ENCODE measurements around the gene IFNA10. TPM values are rescaled to one million over a fixed set of nuclear protein-coding genes. Genes with fewer than 3 reads are reported as not detected.
"Not testable (repeated sequence)": the region's sequence is repeated elsewhere in the genome, so short reads cannot be mapped to it uniquely, and the experiment has no call there.

The IFNA10 gene
- total RNA-seq = not detected
- not detected for polyA plus RNA-seq

DNA sequence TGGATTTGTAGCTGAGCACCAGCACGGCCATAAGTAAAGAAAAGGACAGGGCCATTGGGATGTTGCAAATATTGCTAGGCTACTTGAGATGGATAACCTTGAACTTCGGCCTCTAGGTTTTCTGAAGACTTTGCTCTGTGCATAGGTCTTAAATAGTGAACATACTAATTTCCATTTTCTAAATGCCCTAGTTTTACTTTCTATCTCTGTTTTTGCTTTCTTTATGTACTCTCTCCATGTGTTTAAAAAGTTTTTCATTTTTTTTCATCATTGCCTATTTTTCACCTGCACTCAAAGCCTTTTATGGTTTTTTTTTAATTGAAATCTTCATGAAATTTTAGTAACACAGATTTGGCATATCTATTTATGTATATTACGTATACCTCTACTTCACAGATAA lies at the start of gene IFNA10:
Gene IFNA10, minus strand, starts transcription at position 101 of the 400 bp plus-strand sequence. Its CDS starts 46 bp downstream, at position 55.
- Mint-ChIP-seq H3K27me3 (peaks cover 13 to 20% of the 10 kb centered on the region in 2 donors), H3K4me3 (peak within 1 kb of the TSS in 1 of 7 donors; percentile 43)
- H3K27me3 ChIP-seq (ENCODE audit: insufficient read depth, low read length, poor library complexity, severe bottlenecking); H3K9me3 ChIP-seq (ENCODE audit: low read length); H3K27ac ChIP-seq (ENCODE audit: low read depth, low read length); H3K9me3 Mint-ChIP-seq; POLR2A ChIA-PET; H3K36me3 ChIP-seq (ENCODE audit: insufficient read depth, low read length); H3K4me1 ChIP-seq (ENCODE audit: insufficient read depth, low read length); CTCF ChIA-PET; H3K4me1 Mint-ChIP-seq; DNase-seq; H3K27ac Mint-ChIP-seq; H3K4me3 ChIP-seq (ENCODE audit: low read length); H3K36me3 Mint-ChIP-seq: not testable (repeated sequence)

- ChIA-PET POLR2A (no interaction called here), CTCF (no interaction called here)
- no peak overlapping the region for H3K4me3 ChIP-seq (ENCODE audit: low read length)
- Mint-ChIP-seq H3K4me3 (no peak overlapping the region), H3K27ac (no peak overlapping the region), H3K27me3 (peaks cover 11 to 36% of the 10 kb centered on the region in 2 donors), H3K9me3 (no peaks in the 10 kb centered on the region), H3K36me3 (no peaks in the 10 kb centered on the region), H3K4me1 (peaks cover 6 to 7% (median 7%) of the 10 kb centered on the region in 3 donors)
- H3K27me3 ChIP-seq (ENCODE audit: insufficient read depth, low read length, poor library complexity, severe bottlenecking) = no peaks in the 10 kb centered on the region
- DNase-seq = no peak
- H3K4me1 ChIP-seq (ENCODE audit: insufficient read depth, low read length) = peaks cover 4% of the 10 kb centered on the region
- no peak overlapping the region for H3K27ac ChIP-seq (ENCODE audit: low read depth, low read length)
- H3K36me3 ChIP-seq (ENCODE audit: insufficient read depth, low read length) = no peaks in the 10 kb centered on the region
- H3K9me3 ChIP-seq (ENCODE audit: low read length) = no peaks in the 10 kb centered on the region
Measured at GRCh38 chr9:21255538-21256212, 48.7 kb upstream of the IFNA10 start.

DNA sequence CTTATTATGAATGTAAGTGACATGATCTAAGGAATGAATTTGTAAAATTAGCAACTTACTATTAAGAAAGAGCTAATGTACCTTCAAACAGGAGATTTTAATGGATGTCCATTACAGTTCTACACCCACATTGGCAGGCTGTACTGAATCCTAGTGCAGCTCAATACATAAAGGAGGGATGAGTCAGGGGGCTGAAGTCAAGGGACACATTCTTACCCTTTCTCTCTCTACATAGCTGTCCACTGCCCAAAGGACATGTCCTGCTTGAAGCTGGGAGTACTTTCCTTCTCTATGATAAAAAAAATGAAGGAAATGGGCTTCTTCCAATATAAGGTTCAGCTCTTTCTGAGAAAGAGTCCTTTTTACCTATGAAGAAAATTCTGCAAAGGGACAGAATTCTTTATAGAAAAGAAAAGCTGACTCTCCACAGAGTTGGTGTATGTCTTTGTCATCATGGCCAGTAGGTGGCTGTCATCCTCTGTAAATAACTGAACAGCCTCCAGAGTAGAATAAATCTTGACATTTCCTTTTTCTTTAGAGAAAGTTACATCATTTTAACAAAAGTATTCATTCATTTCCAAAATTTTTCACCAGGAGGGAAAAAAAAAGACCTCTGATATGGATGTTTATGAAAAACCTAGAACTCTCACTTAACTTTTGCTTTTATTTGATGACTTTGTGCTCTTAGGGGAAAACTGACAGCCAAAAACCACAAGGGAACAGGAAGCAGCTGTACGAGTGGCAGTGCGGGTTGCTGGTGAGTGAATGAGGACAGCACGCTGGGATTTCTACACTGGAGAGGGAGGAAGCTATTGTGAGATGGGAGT lies 46.0 kb upstream of the IFNA10 start:
- peak overlapping the region in 2 of 7 donors; percentile 2 to 37 for H3K4me3 Mint-ChIP-seq
- H3K27ac Mint-ChIP-seq = no peak overlapping the region
- no peaks in the 10 kb centered on the region for H3K36me3 Mint-ChIP-seq
- no peaks in the 10 kb centered on the region for H3K36me3 ChIP-seq (ENCODE audit: insufficient read depth, low read length)
- POLR2A ChIA-PET = interaction anchor here (0.9 kb wide), 1 partner anchor 43 kb away, joined by 4 read pairs; no protein-coding TSS in a partner anchor
- no peak overlapping the region for H3K4me3 ChIP-seq (ENCODE audit: low read length)
- H3K27me3 ChIP-seq (ENCODE audit: insufficient read depth, low read length, poor library complexity, severe bottlenecking) = no peaks in the 10 kb centered on the region
- peak in 2 of 5 donors; percentile 7 to 8 for DNase-seq
- peaks cover 4% of the 10 kb centered on the region for H3K4me1 ChIP-seq (ENCODE audit: insufficient read depth, low read length)
- CTCF ChIA-PET = interaction anchor here (1.1 to 2.2 kb wide), 5 partner anchors 16 to 142 kb away, joined by 3 to 10 read pairs (median 4); no protein-coding TSS in a partner anchor
- peaks cover 6 to 7% (median 7%) of the 10 kb centered on the region in 3 donors for H3K4me1 Mint-ChIP-seq
- no peak overlapping the region for H3K27ac ChIP-seq (ENCODE audit: low read depth, low read length)
- H3K27me3 Mint-ChIP-seq = peaks cover 8 to 45% of the 10 kb centered on the region in 2 donors
- H3K9me3 ChIP-seq (ENCODE audit: low read length) = no peaks in the 10 kb centered on the region
- H3K9me3 Mint-ChIP-seq = no peaks in the 10 kb centered on the region

- H3K4me3 ChIP-seq (ENCODE audit: low read length) = no peak overlapping the region
- Mint-ChIP-seq H3K4me1 (peaks cover 6 to 7% (median 7%) of the 10 kb centered on the region in 3 donors), H3K4me3 (no peak overlapping the region), H3K27ac (no peak overlapping the region), H3K27me3 (peaks cover 8 to 40% of the 10 kb centered on the region in 2 donors), H3K9me3 (no peaks in the 10 kb centered on the region), H3K36me3 (no peaks in the 10 kb centered on the region)
- ChIA-PET CTCF (interaction anchor here (0.7 to 2.2 kb wide), 5 partner anchors 14 to 140 kb away, joined by 3 to 10 read pairs (median 4); no protein-coding TSS in a partner anchor), POLR2A (no interaction called here)
- peaks cover 4% of the 10 kb centered on the region for H3K4me1 ChIP-seq (ENCODE audit: insufficient read depth, low read length)
- DNase-seq = no peak
- H3K9me3 ChIP-seq (ENCODE audit: low read length) = no peaks in the 10 kb centered on the region
- H3K27ac ChIP-seq (ENCODE audit: low read depth, low read length) = no peak overlapping the region
- H3K36me3 ChIP-seq (ENCODE audit: insufficient read depth, low read length) = no peaks in the 10 kb centered on the region
- H3K27me3 ChIP-seq (ENCODE audit: insufficient read depth, low read length, poor library complexity, severe bottlenecking) = no peaks in the 10 kb centered on the region
Measured at GRCh38 chr9:21251638-21252037, 44.7 kb upstream of the IFNA10 start.

- Histone ChIP-seq H3K4me1 (ENCODE audit: insufficient read depth, low read length) (peaks cover 4% of the 10 kb centered on the region), H3K9me3 (ENCODE audit: low read length) (no peaks in the 10 kb centered on the region), H3K27ac (ENCODE audit: low read depth, low read length) (no peak overlapping the region), H3K4me3 (ENCODE audit: low read length) (no peak overlapping the region), H3K27me3 (ENCODE audit: insufficient read depth, low read length, poor library complexity, severe bottlenecking) (no peaks in the 10 kb centered on the region), H3K36me3 (ENCODE audit: insufficient read depth, low read length) (no peaks in the 10 kb centered on the region)
- DNase-seq = no peak
- H3K36me3 Mint-ChIP-seq = no peaks in the 10 kb centered on the region
- peaks cover 6 to 7% (median 7%) of the 10 kb centered on the region in 3 donors for H3K4me1 Mint-ChIP-seq
- peak overlapping the region in 1 of 8 donors; percentile 1 for H3K27ac Mint-ChIP-seq
- ChIA-PET POLR2A (no interaction called here), CTCF (interaction anchor here (0.7 kb wide), 1 partner anchor 140 kb away, joined by 3 read pairs; no protein-coding TSS in a partner anchor)
- H3K9me3 Mint-ChIP-seq = no peaks in the 10 kb centered on the region
- peaks cover 8 to 37% of the 10 kb centered on the region in 2 donors for H3K27me3 Mint-ChIP-seq
- H3K4me3 Mint-ChIP-seq = no peak overlapping the region
Measured at GRCh38 chr9:21251190-21251589, 44.2 kb upstream of the IFNA10 start.

GRCh38 chr9:21244836-21245235 lies 37.9 kb upstream of the IFNA10 start:
- POLR2A ChIA-PET = no interaction called here

GRCh38 chr9:21239911-21240310 lies 33.0 kb upstream of the IFNA10 start, which contains the start of gene IFNA14:
Gene IFNA14, minus strand, starts transcription at chr9:21240005. Its CDS starts 70 bp downstream, at chr9:21239935.
- H3K27me3 ChIP-seq (ENCODE audit: insufficient read depth, low read length, poor library complexity, severe bottlenecking) = no peaks in the 10 kb centered on the region
- H3K4me1 ChIP-seq (ENCODE audit: insufficient read depth, low read length) = peaks cover 5% of the 10 kb centered on the region
- no peak within 1 kb of the TSS for H3K27ac ChIP-seq (ENCODE audit: low read depth, low read length)
- H3K4me3 ChIP-seq (ENCODE audit: low read length) = no peak within 1 kb of the TSS
- Mint-ChIP-seq H3K27ac (no peak within 1 kb of the TSS), H3K27me3 (peaks cover 11 to 45% of the 10 kb centered on the region in 2 donors), H3K4me1 (peaks cover 9 to 13% (median 12%) of the 10 kb centered on the region in 3 donors), H3K9me3 (no peaks in the 10 kb centered on the region), H3K36me3 (no peaks in the 10 kb centered on the region), H3K4me3 (no peak within 1 kb of the TSS)
- H3K36me3 ChIP-seq (ENCODE audit: insufficient read depth, low read length) = no peaks in the 10 kb centered on the region
- CTCF ChIA-PET = interaction anchor here (1.2 kb wide), 1 partner anchor 156 kb away, joined by 3 read pairs; no protein-coding TSS in a partner anchor
- POLR2A ChIA-PET = no interaction called here
- no peaks in the 10 kb centered on the region for H3K9me3 ChIP-seq (ENCODE audit: low read length)
- DNase-seq = no peak

More at GRCh38 chr9:21244836-21245235, 37.9 kb upstream of the IFNA10 start:
- no peaks in the 10 kb centered on the region for H3K4me1 ChIP-seq (ENCODE audit: insufficient read depth, low read length)
- no peak overlapping the region for H3K4me3 Mint-ChIP-seq
- H3K27ac ChIP-seq (ENCODE audit: low read depth, low read length) = no peak overlapping the region
- no peak overlapping the region for H3K27ac Mint-ChIP-seq
- H3K9me3 ChIP-seq (ENCODE audit: low read length) = no peaks in the 10 kb centered on the region
- H3K9me3 Mint-ChIP-seq = no peaks in the 10 kb centered on the region
- peaks cover 0 to 2% (median 0%) of the 10 kb centered on the region in 3 donors for H3K36me3 Mint-ChIP-seq
- DNase-seq = no peak
- H3K36me3 ChIP-seq (ENCODE audit: insufficient read depth, low read length) = no peaks in the 10 kb centered on the region
- peaks cover 7 to 33% of the 10 kb centered on the region in 2 donors for H3K27me3 Mint-ChIP-seq
- no peaks in the 10 kb centered on the region for H3K4me1 Mint-ChIP-seq
- H3K27me3 ChIP-seq (ENCODE audit: insufficient read depth, low read length, poor library complexity, severe bottlenecking) = no peaks in the 10 kb centered on the region
- CTCF ChIA-PET = interaction anchor here (1.4 kb wide), 1 partner anchor 62 kb away, joined by 4 read pairs; no protein-coding TSS in a partner anchor
- H3K4me3 ChIP-seq (ENCODE audit: low read length) = no peak overlapping the region

- H3K36me3 Mint-ChIP-seq; POLR2A ChIA-PET; H3K4me3 ChIP-seq (ENCODE audit: low read length); DNase-seq; H3K36me3 ChIP-seq (ENCODE audit: insufficient read depth, low read length); H3K27ac ChIP-seq (ENCODE audit: low read depth, low read length); H3K9me3 Mint-ChIP-seq; H3K27me3 ChIP-seq (ENCODE audit: insufficient read depth, low read length, poor library complexity, severe bottlenecking); H3K4me1 ChIP-seq (ENCODE audit: insufficient read depth, low read length); H3K27ac Mint-ChIP-seq; H3K9me3 ChIP-seq (ENCODE audit: low read length): not testable (repeated sequence)
- peaks cover 13 to 26% of the 10 kb centered on the region in 2 donors for H3K27me3 Mint-ChIP-seq
- peaks cover 9 to 13% (median 12%) of the 10 kb centered on the region in 3 donors for H3K4me1 Mint-ChIP-seq
- H3K4me3 Mint-ChIP-seq = peak overlapping the region in 6 of 7 donors; percentile 25 to 61 (median 51)
- CTCF ChIA-PET = interaction anchor here (0.6 to 2.1 kb wide), 20 partner anchors 16 to 554 kb away, joined by 3 to 11 read pairs (median 4); no protein-coding TSS in a partner anchor
Measured at GRCh38 chr9:21236360-21236714, 29.4 kb upstream of the IFNA10 start.

Measured in CD8-positive, alpha-beta memory T cell (primary cell).